GM18858 (cell line): ENCODE measurements around the gene YWHAB.
"Not testable (repeated sequence)": the region's sequence is repeated elsewhere in the genome, so short reads cannot be mapped to it uniquely, and the experiment has no call there.

Experiments used
- ATAC-seq: cut with Tn5 transposase; IDR thresholded peaks from one replicate; pipeline ENCODE4 v1.9.1; 2021; ENCODE audit not compliant: unreplicated experiment

YWHAB gene

GRCh38 chr20:44885392-44886265 lies at the start of gene YWHAB:
TSS of gene YWHAB (plus strand) at chr20:44885705. CDS start at chr20:44901534, 15,829 bp downstream.
- peak; percentile 70 for ATAC-seq

GRCh38 chr20:44836601-44837120 lies 48.8 kb upstream of the YWHAB start:
- no peak for ATAC-seq

DNA sequence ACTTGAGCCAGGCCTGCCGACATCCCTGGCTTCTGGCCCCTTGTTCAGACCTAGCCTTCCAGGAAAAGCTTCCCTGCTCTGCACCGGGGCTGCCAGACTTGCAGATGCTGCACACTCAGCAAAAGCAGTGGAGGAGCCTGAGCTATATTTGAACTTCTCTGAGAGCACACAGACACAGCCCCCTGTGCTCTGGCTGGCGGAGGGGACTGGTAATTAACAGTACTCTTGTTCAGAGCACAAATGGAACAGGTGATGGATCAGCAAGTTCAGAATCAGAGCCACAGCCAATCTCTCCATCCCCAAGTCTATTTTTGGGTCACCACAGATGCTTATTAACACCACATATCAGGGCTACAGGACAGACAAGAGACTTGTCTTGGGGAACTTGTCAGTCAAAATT lies 47.6 kb upstream of the YWHAB start:
- no peak for ATAC-seq

DNA sequence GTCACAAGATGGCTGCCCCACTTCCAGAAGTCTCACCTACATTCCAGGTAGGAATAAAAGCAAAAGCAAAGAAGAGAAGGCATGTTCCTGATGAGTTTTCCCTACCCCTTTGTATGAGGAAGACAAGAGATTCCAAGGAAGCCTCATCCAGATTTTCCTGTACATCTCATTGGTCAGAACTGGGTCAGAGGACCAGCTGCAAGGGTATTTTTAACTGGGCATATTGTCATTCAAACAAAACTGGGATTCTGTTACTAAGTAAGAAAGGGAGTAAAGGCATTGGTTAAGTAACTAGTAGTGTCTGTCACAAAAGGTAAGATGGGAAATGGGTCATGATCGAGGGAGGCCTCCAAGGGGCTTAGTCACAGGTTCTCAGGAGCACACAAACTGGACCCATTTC lies 47.0 kb upstream of the YWHAB start:
- ATAC-seq: no peak

DNA sequence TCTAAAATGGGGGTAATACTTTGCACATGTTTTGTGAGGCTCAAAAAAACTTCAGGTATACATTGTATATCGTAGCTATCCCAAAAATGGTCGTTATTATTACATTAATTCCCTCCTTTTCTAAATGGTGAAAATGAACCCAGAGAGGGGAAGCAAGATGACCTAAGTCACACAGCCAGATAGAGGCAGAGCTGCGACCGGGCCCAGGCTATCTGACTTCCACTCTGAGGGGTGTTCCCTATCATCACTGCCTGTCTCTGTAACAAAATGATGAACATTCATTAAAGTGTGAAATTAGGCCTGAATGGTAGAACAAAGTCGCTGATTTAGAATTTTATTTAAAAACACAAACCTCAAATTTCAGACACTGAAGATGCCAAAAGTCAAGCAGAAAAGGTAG lies 46.0 kb upstream of the YWHAB start:
- no peak for ATAC-seq

DNA sequence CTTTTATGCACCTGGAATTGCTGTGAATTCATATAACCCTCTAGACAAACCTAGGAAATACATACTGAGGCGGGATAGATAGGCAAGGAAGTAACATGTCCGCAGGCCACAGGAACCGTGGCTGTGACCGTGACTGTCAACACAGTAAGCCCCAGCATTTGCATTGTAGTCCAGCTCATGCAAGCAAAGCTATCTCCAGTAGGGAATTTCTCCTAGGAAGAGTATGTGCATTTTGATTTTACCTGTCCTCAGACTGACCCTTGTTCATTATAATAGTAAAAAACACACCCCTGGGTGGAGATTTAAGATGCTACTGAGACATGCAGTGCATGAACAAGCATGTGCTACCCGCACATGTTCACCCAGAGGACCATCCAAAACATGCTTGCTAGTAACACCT lies 44.7 kb upstream of the YWHAB start:
- ATAC-seq: no peak

- ATAC-seq: no peak
These were observed 43.5 kb upstream of the YWHAB start for GRCh38 chr20:44841955-44842354.

DNA sequence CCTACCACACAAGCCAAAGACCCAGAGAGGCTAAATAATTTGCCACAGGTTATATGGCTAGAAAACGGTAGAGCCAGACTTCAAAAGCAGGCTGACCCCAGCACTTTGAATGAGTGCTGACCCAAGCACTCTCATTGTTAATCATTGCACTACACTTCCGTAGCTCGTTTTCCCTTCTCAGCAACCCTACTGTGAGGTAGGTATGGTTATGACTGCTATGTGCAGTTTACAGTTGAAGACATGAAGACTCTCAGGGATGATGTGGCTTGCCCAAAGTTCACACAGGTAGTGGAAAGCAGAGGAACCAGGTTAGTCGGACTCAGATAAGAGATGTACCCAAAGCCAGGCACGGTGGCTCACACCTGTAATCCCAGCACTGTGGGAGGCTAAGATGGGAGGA lies 41.6 kb upstream of the YWHAB start:
- ATAC-seq: no peak

DNA sequence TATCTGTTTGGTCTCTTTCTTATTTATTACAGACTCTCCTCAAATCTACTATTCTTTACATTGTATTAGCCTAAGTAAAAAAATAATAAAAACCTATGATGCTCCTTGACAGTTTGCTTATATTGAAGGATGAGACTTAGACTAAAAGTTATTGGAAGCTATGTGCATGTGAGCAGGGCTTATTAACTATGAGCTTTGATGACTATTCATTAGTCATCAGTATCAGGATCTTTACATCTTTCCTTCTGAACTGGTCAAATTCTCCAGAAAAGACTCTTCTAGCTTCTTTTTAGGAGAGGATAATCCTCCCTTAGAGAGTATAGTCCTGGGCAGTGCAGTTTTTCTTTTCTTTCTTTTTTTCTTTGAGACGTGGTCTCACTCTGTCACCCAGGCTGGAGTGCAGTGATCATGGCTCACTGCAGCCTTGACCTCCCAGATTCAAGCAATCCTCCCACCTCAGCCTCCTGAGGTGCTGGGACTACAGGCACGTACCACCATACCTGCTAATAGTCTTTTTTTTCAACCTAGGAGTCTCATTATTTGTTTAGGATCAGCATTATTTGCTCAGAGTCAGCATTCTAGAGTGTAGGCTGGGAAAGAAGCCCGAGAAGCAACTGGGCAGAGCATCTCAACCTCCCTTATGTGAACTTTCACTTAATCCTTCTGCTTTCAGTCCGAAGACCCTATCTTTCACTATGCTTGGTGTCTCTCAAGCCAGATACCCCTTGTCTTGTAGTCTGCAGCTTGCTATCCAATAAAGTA lies 37.1 kb upstream of the YWHAB start:
- ATAC-seq: no peak

DNA sequence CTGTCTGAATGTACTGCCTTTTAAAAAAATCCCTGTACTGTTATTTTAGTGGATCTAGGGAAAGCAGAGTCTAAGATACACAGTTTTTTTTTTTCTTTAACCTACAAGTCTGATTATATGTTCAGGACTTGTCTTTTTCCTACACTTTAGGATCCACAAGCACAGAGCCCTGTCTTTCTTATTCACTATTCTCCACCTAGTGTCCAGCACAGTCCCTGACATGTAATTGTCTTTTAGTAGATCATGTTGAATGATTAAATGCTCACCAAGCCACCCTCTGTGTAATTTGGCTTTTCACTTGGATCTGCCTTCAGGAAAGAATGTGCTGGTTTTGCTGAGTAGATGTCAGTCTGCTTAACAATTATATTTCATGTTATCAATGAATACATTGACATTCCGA lies 35.8 kb upstream of the YWHAB start:
- no peak for ATAC-seq

DNA sequence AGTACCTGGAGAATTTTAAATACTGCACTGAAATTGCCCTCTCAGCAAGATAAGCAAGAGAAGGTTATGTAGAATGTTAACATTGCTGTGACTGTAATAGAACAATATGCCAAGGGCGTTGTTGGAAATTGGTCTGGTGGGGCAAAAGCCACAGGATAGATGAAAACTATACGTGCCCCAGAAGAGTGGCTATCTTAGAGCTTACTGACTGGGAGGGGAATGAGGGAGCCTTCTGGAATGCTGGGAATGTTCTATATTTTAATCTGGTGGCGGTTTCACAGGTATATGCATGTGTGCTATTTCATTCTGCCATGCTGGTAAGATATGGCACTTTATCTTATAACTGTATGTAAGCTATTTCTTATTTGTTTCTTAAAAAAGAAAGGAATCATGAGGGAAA lies 35.2 kb upstream of the YWHAB start:
- no peak for ATAC-seq

GRCh38 chr20:44850837-44851236 lies 34.7 kb upstream of the YWHAB start:
- no peak for ATAC-seq

DNA sequence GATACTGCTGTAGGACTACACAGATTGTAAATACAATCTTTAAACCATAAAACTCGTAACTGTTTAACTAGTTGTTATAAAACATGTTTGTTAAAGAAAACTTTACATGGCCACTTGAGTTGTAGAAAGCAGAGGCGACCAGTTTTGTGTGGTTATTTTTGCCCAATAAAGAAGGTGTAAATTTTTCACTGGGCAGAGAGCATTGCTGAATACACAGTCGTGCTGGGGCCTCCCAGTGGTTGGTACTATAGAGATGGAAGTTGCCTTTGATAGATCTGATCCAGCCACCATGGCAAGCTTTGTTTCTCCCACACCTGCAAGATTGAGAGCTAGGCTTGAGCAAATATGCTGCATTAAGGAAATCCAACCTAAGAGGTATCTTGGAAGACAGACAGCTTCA lies 34.0 kb upstream of the YWHAB start:
- no peak for ATAC-seq

DNA sequence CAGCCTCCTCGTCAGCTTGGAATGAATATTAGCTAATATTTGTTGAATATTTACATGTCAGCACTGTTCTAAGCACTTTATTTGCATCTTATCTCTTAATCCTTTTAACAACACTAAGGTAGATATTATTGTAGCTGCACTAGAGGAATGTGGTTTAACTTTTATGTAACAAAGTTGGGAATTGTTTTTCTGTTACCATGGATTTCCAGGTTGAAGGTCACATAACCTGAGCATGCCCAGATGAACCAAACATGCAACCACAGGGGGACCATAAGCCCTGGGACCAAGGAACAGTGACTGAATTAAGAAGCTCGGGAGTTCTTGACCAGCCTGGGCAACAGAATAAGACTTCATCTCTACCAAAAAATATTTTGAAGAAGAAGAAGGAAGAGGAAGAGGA lies 29.1 kb upstream of the YWHAB start:
- no peak for ATAC-seq

DNA sequence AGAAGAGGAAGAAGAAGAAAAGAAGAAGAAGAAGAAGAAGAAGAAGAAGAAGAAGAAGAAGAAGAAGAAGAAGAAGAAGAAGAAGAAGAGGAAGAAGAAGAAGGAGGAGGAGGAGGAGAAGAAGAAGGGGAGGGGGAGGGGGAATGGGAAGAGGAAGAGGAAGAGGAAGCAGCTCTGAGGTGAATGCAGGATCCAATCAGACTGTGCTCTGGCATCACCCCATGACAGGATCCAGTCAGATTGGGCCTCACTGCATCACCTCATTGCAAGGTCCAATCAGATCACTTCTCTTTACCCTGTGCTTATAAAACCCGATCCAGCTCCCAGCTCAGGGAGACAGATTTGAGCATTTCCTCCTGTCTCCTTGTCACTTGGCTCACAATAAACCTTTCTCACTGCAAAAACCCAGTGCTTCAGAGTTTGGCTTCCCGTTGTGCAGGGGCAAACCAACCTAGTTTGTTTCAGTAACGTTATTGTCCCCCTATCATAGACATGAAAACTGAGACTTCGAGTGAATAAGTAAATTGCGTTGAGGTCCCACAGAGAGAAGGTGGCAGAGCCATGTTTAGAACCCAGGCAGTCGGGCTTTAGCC lies 28.6 kb upstream of the YWHAB start:
- ATAC-seq: no peak

DNA sequence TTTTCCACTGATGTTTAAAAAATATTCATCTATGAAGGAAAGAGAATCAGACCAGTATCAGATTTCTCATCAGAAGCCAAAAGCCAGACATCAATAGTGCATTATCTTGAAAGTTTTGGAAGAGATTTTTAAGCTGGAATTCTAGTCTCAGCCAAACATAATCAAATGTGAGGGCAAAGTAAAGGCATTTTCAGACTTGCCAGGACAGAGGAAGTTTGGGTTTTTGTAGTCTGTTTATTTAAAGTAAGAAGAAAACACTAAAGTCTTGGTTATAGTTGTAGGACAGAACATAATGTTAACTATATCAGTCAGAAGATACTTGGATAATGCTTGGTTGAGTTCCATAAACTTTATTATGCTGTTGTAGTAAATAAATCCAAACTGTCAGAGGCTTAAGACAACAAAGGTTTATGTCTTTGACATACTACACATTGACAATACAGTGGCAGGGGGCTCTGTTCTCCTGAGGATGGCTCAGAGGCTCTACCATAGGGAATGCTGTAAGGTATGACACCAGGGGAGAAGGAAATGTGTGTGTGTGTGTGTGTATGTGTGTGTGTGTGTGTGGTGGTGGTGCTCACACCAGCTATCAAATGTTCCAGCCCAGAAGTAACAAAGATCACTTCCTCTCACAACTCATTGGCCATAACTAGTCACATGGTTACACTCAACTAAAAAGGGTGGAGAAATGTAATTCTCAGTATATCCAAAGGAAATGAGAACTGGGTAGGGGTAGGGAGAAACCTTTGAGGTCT lies 26.7 kb upstream of the YWHAB start:
- no peak for ATAC-seq

DNA sequence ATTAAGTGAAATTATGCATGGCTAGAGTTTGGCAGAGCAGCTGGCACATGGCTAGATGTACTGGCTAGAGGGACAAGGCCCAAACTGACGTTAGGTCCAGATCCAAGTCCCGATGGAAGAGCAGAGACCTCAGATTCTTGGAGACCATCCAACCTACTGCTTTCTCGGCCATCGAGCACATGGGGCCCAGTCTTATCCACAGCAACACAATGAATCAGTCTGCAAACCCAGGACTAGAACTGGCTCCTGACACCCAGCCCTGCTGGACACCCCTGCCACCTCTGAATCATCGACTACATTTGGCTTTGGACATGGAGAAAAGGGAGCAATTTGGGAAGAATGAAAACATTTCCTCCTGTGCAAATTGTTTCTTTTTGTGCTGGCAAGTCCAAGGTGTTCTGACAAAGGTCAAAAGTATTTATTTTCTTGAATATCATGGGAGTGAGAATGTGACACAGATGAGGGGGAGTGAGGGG lies 23.9 kb upstream of the YWHAB start:
- no peak for ATAC-seq

DNA sequence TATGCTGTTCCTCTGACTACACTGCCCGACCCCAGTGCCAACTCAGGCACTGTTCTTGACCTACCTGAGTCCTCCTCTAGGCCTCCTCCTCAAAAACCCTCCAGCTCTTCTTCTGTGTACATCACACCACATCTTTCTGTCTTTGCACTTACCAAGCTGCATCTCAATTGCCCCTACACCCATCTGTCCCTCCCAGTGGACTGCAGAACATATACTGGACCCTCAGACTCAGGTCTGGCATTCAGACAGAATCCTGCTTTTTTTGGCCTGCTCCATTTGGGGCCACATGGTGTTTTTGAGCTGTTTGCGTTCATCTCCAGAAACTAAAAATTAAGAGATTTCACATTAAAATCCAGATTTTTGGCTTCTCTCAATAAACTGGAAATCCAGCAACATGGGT lies 23.2 kb upstream of the YWHAB start:
- ATAC-seq: no peak

- not testable (repeated sequence) for ATAC-seq
These were observed 22.0 kb upstream of the YWHAB start for GRCh38 chr20:44863365-44864084.

DNA sequence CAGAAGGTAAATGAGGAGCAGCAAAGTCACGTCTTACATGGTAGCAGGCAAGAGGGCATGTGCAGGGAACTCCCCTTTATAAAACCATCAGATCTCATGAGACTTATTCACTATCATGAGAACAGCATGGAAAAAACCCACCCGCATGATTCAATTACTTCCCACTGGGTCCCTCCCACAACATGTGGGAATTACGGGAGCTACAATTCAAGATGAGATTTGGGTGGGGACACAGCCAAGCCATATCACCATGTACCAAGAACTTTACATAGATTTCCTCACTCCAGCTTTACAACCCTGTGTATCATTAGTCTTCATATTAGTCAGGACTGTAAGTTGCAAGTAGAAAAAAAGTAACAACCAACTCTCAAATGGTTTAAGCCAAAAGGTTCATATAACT lies 21.0 kb upstream of the YWHAB start:
- not testable (repeated sequence) for ATAC-seq
